Liver (tissue), 9 donors: ENCODE measurements around the gene C12orf60. TPM values are rescaled to one million over a fixed set of nuclear protein-coding genes. Genes with fewer than 3 reads are reported as not detected.

Experiments used
- DNase-seq: peaks from one replicate; pipeline ENCODE4 v3.0.0-alpha.2; 2017; ENCODE audit warnings: low spot score
- H3K27ac ChIP-seq, 2 donors: one replicate each; pipeline ENCODE4 v1.7.0; 2013; ENCODE audit warnings: inconsistent platforms in 2 of 2, low read length in 2 of 2, control low read depth in 1 of 2, low read depth in 1 of 2, mild to moderate bottlenecking in 1 of 2
- H3K27me3 ChIP-seq, 4 donors: one replicate each; pipeline versions ENCODE4 v1.6.1 to v1.7.0; 2013; ENCODE audit warnings: low read length in 3 of 4, inconsistent platforms in 1 of 4, mild to moderate bottlenecking in 1 of 4, moderate library complexity in 1 of 4; ENCODE audit not compliant: control insufficient read depth in 4 of 4, insufficient read depth in 4 of 4
- H3K36me3 ChIP-seq, 4 donors: one replicate each; pipeline versions ENCODE4 v1.6.1 to v1.7.0; 2013; ENCODE audit warnings: low read length in 3 of 4, mild to moderate bottlenecking in 3 of 4, low read depth in 1 of 4, moderate library complexity in 1 of 4; ENCODE audit not compliant: control insufficient read depth in 4 of 4, insufficient read depth in 3 of 4
- H3K4me1 ChIP-seq, 4 donors: one replicate each; pipeline versions ENCODE4 v1.6.1 to v1.7.0; 2013; ENCODE audit warnings: low read length in 3 of 4, mild to moderate bottlenecking in 3 of 4, moderate library complexity in 1 of 4; ENCODE audit not compliant: control insufficient read depth in 4 of 4, insufficient read depth in 4 of 4
- H3K4me3 ChIP-seq, 3 donors: one replicate each; pipeline versions ENCODE4 v1.6.1 to v1.7.0; 2013; ENCODE audit warnings: low read length in 3 of 3, control low read depth in 1 of 3, low read depth in 1 of 3, mild to moderate bottlenecking in 1 of 3
- H3K9ac ChIP-seq, 2 donors: one replicate each; pipeline ENCODE4 v1.7.0; 2013; ENCODE audit warnings: low read length in 2 of 2, mild to moderate bottlenecking in 2 of 2, moderate library complexity in 2 of 2, control low read depth in 1 of 2, low read depth in 1 of 2
- H3K9me3 ChIP-seq, 4 donors: one replicate each; pipeline versions ENCODE4 v1.6.1 to v1.7.0; 2013; ENCODE audit warnings: low read length in 3 of 4; ENCODE audit not compliant: control insufficient read depth in 4 of 4
- CTCF ChIP-seq: fragments of 150-350 bp; IDR thresholded peaks from 2 replicates; pipeline ENCODE4 v1.5.1; 2017; ENCODE audit warnings: improper control_type of control experiment, low read depth, low read length; ENCODE audit not compliant: missing input control
- EGR1 ChIP-seq, 2 donors: IDR thresholded peaks; 2 replicates each; pipeline ENCODE4 v1.6.1; 2016 to 2018; ENCODE audit warnings: antibody characterized with exemption in 2 of 2, low read depth in 2 of 2
- FOXA1 ChIP-seq: IDR thresholded peaks from 2 replicates; pipeline ENCODE4 v1.6.1; 2016; ENCODE audit warnings: antibody characterized with exemption
- FOXA2 ChIP-seq: IDR thresholded peaks from 2 replicates; pipeline ENCODE4 v1.6.1; 2016; ENCODE audit warnings: antibody characterized with exemption
- GABPA ChIP-seq, 2 donors: IDR thresholded peaks in 1 of 2; conservative IDR thresholded peaks in 1 of 2; 2 replicates each; pipeline ENCODE4 v1.6.1; 2016; ENCODE audit warnings: antibody characterized with exemption in 2 of 2, mild to moderate bottlenecking in 1 of 2, moderate library complexity in 1 of 2
- HNF4A ChIP-seq, 2 donors: conservative IDR thresholded peaks; 2 replicates each; pipeline ENCODE4 v1.6.1; 2016; ENCODE audit warnings: antibody characterized with exemption in 2 of 2, mild to moderate bottlenecking in 2 of 2
- HNF4G ChIP-seq: IDR thresholded peaks from 2 replicates; pipeline ENCODE4 v1.6.1; 2016; ENCODE audit warnings: antibody characterized with exemption
- JUND ChIP-seq, 2 donors: IDR thresholded peaks; 2 replicates each; pipeline ENCODE4 v1.6.1; 2016; ENCODE audit warnings: antibody characterized with exemption in 2 of 2
- MAX ChIP-seq: IDR thresholded peaks from 2 replicates; pipeline ENCODE4 v1.6.1; 2016; ENCODE audit warnings: antibody characterized with exemption
- NR2F2 ChIP-seq: IDR thresholded peaks from 2 replicates; pipeline ENCODE4 v1.6.1; 2016; ENCODE audit warnings: antibody characterized with exemption
- RAD21 ChIP-seq, 2 donors: IDR thresholded peaks; 2 replicates each; pipeline ENCODE4 v1.6.1; 2016; ENCODE audit warnings: antibody characterized with exemption in 2 of 2, mild to moderate bottlenecking in 2 of 2
- REST ChIP-seq: IDR thresholded peaks from 2 replicates; pipeline ENCODE4 v1.6.1; 2016; ENCODE audit warnings: antibody characterized with exemption, mild to moderate bottlenecking
- RXRA ChIP-seq, 2 donors: IDR thresholded peaks; 2 replicates each; pipeline ENCODE4 v1.6.1; 2017 to 2018; ENCODE audit warnings: antibody characterized with exemption in 2 of 2, mild to moderate bottlenecking in 1 of 2
- SP1 ChIP-seq: IDR thresholded peaks from 2 replicates; pipeline ENCODE4 v1.6.1; 2018; ENCODE audit warnings: antibody characterized with exemption, mild to moderate bottlenecking
- TAF1 ChIP-seq: conservative IDR thresholded peaks from 2 replicates; pipeline ENCODE4 v1.6.1; 2016; ENCODE audit warnings: antibody characterized with exemption, mild to moderate bottlenecking
- YY1 ChIP-seq: IDR thresholded peaks from 2 replicates; pipeline ENCODE4 v1.6.1; 2016; ENCODE audit warnings: antibody characterized with exemption, mild to moderate bottlenecking
- ZBTB33 ChIP-seq: IDR thresholded peaks from 2 replicates; pipeline ENCODE4 v1.6.1; 2016; ENCODE audit warnings: antibody characterized with exemption
- WGBS: extraction: QIAGEN DNeasy Blood & Tissue Kit; methylation state at CpG from one replicate; pipeline ENCODE4 v1.1.7; 2013; 5-methylcytosine and 5-hydroxymethylcytosine counted together
- polyA plus RNA-seq, 2 donors: library from polyadenylated mRNA; stranded (reverse) in 1 of 2; unstranded in 1 of 2; fragments of 200-250 nt in 1 of 2; fragments of >200 nt in 1 of 2; fragmentation: Nextera tagmentation in 1 of 2; extraction: Ambion mirVana in 1 of 2; gene quantifications; one replicate each; pipeline versions ENCODE4 v1.2.1 to v1.2.3, GENCODE V29; 2013 to 2015
- total RNA-seq, 2 donors: library from RNA; depleted of rRNA; stranded (reverse); fragments of >200 nt; gene quantifications; one replicate each; pipeline ENCODE4 v1.2.3, GENCODE V29; 2014
- donor health status: healthy.
- donor health status: healthy.
- donor health status: healthy.
- donor health status: healthy.
- donor health status: healthy.

The C12orf60 gene
- total and polyA plus RNA-seq, 4 donors, result 0.50 to 1.9 (median 1.0) TPM

GRCh38 chr12:14769969-14770495 lies 33.4 kb upstream of the C12orf60 start:
- WGBS, result under 1% methylated on average over 38 of the region's 38 CpGs

GRCh38 chr12:14770496-14771461 lies 32.7 kb upstream of the C12orf60 start:
- H3K9me3 ChIP-seq, result no peaks in the 10 kb centered on the region
- H3K4me3 ChIP-seq, result peak overlapping the region; percentile 69 to 98 (median 83)
- under 1% methylated on average over 56 of the region's 56 CpGs for WGBS
- peak; percentile 92 for DNase-seq
- H3K27me3 ChIP-seq, result no peaks in the 10 kb centered on the region
- peak overlapping the region; percentile 95 for H3K27ac ChIP-seq
- peak overlapping the region; percentile 79 to 93 for H3K9ac ChIP-seq
- peaks cover 3 to 31% (median 15%) of the 10 kb centered on the region in 4 donors for H3K4me1 ChIP-seq
- peaks cover 0 to 2% (median 0%) of the 10 kb centered on the region in 4 donors for H3K36me3 ChIP-seq
- peak in 1 of 2 donors; percentile 79 for TF ChIP-seq RXRA (IDR thresholded peaks at IDR 0.05)
- TF ChIP-seq YY1, result peak; percentile 76
- TF ChIP-seq FOXA2, result peak; percentile 30
- TF ChIP-seq JUND (IDR thresholded peaks at IDR 0.05), result peak; percentile 47 to 54
- no peak for TF ChIP-seq CTCF
- peak; percentile 7 to 32 for TF ChIP-seq GABPA (IDR thresholded peaks at IDR 0.05 in 1 of 2, conservative IDR thresholded peaks at IDR 0.05 in 1 of 2)
- peak; percentile 95 for TF ChIP-seq REST
- peak; percentile 53 for TF ChIP-seq FOXA1
- TF ChIP-seq HNF4A (conservative IDR thresholded peaks at IDR 0.05), result peak; percentile 30 to 44
- TF ChIP-seq HNF4G, result no peak
- peak; percentile 94 for TF ChIP-seq ZBTB33
- no peak for TF ChIP-seq NR2F2

More at GRCh38 chr12:14769969-14770495, 33.4 kb upstream of the C12orf60 start:
- Histone ChIP-seq H3K9ac (peak overlapping the region; percentile 93), H3K4me3 (peak overlapping the region; percentile 69 to 98 (median 83)), H3K9me3 (no peaks in the 10 kb centered on the region), H3K27ac (peak overlapping the region; percentile 95), H3K27me3 (no peaks in the 10 kb centered on the region), H3K36me3 (peaks cover 0 to 2% (median 0%) of the 10 kb centered on the region in 4 donors), H3K4me1 (peaks cover 3 to 25% (median 14%) of the 10 kb centered on the region in 4 donors)
- TF ChIP-seq HNF4A (conservative IDR thresholded peaks at IDR 0.05) (peak in 1 of 2 donors; percentile 10), JUND (IDR thresholded peaks at IDR 0.05) (no peak), GABPA (IDR thresholded peaks at IDR 0.05 in 1 of 2, conservative IDR thresholded peaks at IDR 0.05 in 1 of 2) (peak in 1 of 2 donors; percentile 44), TAF1 (no peak), RAD21 (IDR thresholded peaks at IDR 0.05) (peak; percentile 65 to 74), CTCF (peak; percentile 80), RXRA (IDR thresholded peaks at IDR 0.05) (peak; percentile 50 to 61), SP1 (peak; percentile 29), EGR1 (IDR thresholded peaks at IDR 0.05; ENCODE audit: low read depth in 2 of 2) (no peak), MAX (peak; percentile 28), FOXA1 (no peak), YY1 (peak; percentile 86), NR2F2 (peak; percentile 73), HNF4G (no peak)
- peak; percentile 86 for DNase-seq
